H9 (cell line): ENCODE measurements around the gene DGKB. TPM values are rescaled to one million over a fixed set of nuclear protein-coding genes. Genes with fewer than 3 reads are reported as not detected.

Source experiments
- DNase-seq: peaks from one replicate; pipeline ENCODE4 v3.0.0-alpha.2; 2017
- H2AFZ ChIP-seq: one replicate; pipeline ENCODE4 v1.6.1; 2013; ENCODE audit warnings: mild to moderate bottlenecking, low read length, control low read depth, moderate library complexity
- H2AK5ac ChIP-seq: 2 replicates; pipeline ENCODE4 v1.6.1; 2013; ENCODE audit warnings: low read length, control low read depth, mixed read lengths; ENCODE audit not compliant: insufficient read length
- H2BK120ac ChIP-seq: one replicate; pipeline ENCODE4 v1.6.1; 2013; ENCODE audit warnings: low read depth, mild to moderate bottlenecking, low read length, control low read depth, inconsistent platforms; ENCODE audit not compliant: poor library complexity, severe bottlenecking
- H2BK12ac ChIP-seq: 2 replicates; pipeline ENCODE4 v1.6.1; 2013; ENCODE audit warnings: low read length, control low read depth, mixed read lengths, low read depth; ENCODE audit not compliant: insufficient read length
- H2BK15ac ChIP-seq: 2 replicates; pipeline ENCODE4 v1.6.1; 2013; ENCODE audit warnings: low read depth, low read length, control low read depth
- H2BK20ac ChIP-seq: one replicate; pipeline ENCODE4 v1.6.1; 2013; ENCODE audit warnings: low read depth, mild to moderate bottlenecking, low read length, control low read depth, inconsistent platforms; ENCODE audit not compliant: poor library complexity, severe bottlenecking
- H2BK5ac ChIP-seq: 2 replicates; pipeline ENCODE4 v1.6.1; 2013; ENCODE audit warnings: low read length, control low read depth, mixed read lengths; ENCODE audit not compliant: insufficient read length
- H3K14ac ChIP-seq: 2 replicates; pipeline ENCODE4 v1.6.1; 2013; ENCODE audit warnings: low read length, control low read depth; ENCODE audit not compliant: insufficient read depth
- H3K18ac ChIP-seq: 2 replicates; pipeline ENCODE4 v1.6.1; 2013; ENCODE audit warnings: low read depth, mild to moderate bottlenecking, mixed read lengths, low read length, control low read depth; ENCODE audit not compliant: insufficient read length
- H3K23ac ChIP-seq: 2 replicates; pipeline ENCODE4 v1.6.1; 2013; ENCODE audit warnings: low read length, control low read depth, mixed read lengths, low read depth; ENCODE audit not compliant: insufficient read length
- H3K23me2 ChIP-seq: 2 replicates; pipeline ENCODE4 v1.6.1; 2013; ENCODE audit warnings: low read depth, mild to moderate bottlenecking, mixed read lengths, low read length, control low read depth; ENCODE audit not compliant: insufficient read length, poor library complexity, severe bottlenecking
- H3K27ac ChIP-seq: 2 replicates; pipeline ENCODE4 v1.5.1; 2013; ENCODE audit warnings: low read length, control low read depth, mixed read lengths, low read depth; ENCODE audit not compliant: insufficient read length
- H3K27me3 ChIP-seq: 2 replicates; pipeline ENCODE4 v1.6.1; 2013; ENCODE audit warnings: low read length, control low read depth, inconsistent platforms; ENCODE audit not compliant: insufficient read depth
- H3K4ac ChIP-seq: 2 replicates; pipeline ENCODE4 v1.6.1; 2013; ENCODE audit warnings: low read depth, mild to moderate bottlenecking, control low read depth, inconsistent platforms, low read length, moderate library complexity
- H3K4me1 ChIP-seq: 2 replicates; pipeline ENCODE4 v1.6.1; 2013; ENCODE audit warnings: low read length, control low read depth, inconsistent platforms; ENCODE audit not compliant: insufficient read depth
- H3K4me2 ChIP-seq: 2 replicates; pipeline ENCODE4 v1.6.1; 2013; ENCODE audit warnings: low read length, control low read depth, mixed read lengths; ENCODE audit not compliant: insufficient read length, insufficient read depth
- H3K56ac ChIP-seq: 2 replicates; pipeline ENCODE4 v1.6.1; 2013; ENCODE audit warnings: low read depth, mild to moderate bottlenecking, mixed read lengths, low read length, control low read depth; ENCODE audit not compliant: insufficient read length
- H3K79me1 ChIP-seq: 2 replicates; pipeline ENCODE4 v1.6.1; 2013; ENCODE audit warnings: low read depth, mild to moderate bottlenecking, moderate library complexity, low read length, control low read depth, inconsistent platforms; ENCODE audit not compliant: insufficient read depth, poor library complexity, severe bottlenecking
- H3K79me2 ChIP-seq: 2 replicates; pipeline ENCODE4 v1.6.1; 2013; ENCODE audit warnings: low read length, control low read depth, inconsistent platforms; ENCODE audit not compliant: insufficient read depth
- H3K9ac ChIP-seq: 2 replicates; pipeline ENCODE4 v1.6.1; 2013; ENCODE audit warnings: low read length, control low read depth, mixed read lengths; ENCODE audit not compliant: insufficient read length; ENCODE audit errors: extremely low read depth
- H3K9me3 ChIP-seq: one replicate; pipeline ENCODE4 v1.6.1; 2013; ENCODE audit warnings: low read depth, low read length, inconsistent platforms; ENCODE audit not compliant: control insufficient read depth
- H3T11ph ChIP-seq: one replicate; pipeline ENCODE4 v1.6.1; 2013; ENCODE audit warnings: mild to moderate bottlenecking, low read length, control low read depth, inconsistent platforms
- H4K20me1 ChIP-seq: one replicate; pipeline ENCODE4 v1.6.1; 2013; ENCODE audit not compliant: control insufficient read depth, insufficient read length, insufficient read depth
- H4K5ac ChIP-seq: 2 replicates; pipeline ENCODE4 v1.6.1; 2013; ENCODE audit warnings: low read depth, mild to moderate bottlenecking, mixed read lengths, low read length, control low read depth; ENCODE audit not compliant: insufficient read length
- H4K8ac ChIP-seq: replicated peaks from 2 replicates; pipeline ENCODE4 v1.6.1; 2013; ENCODE audit warnings: low read length, control low read depth, mixed read lengths, low read depth; ENCODE audit not compliant: insufficient read length
- H4K91ac ChIP-seq: 2 replicates; pipeline ENCODE4 v1.6.1; 2013; ENCODE audit warnings: low read depth, mild to moderate bottlenecking, moderate library complexity, mixed read lengths, low read length, control low read depth; ENCODE audit not compliant: insufficient read length
- H3K27ac Mint-ChIP-seq, 3 experiments: 2 replicates in 2 of 3; 3 replicates in 1 of 3; pipeline ENCODE4 v1.8.0; 2020 to 2021; ENCODE audit warnings: mixed read lengths in 3 of 3, mild to moderate bottlenecking in 1 of 3, moderate library complexity in 1 of 3
- H3K27me3 Mint-ChIP-seq: 2 replicates; pipeline ENCODE4 v1.8.0; 2021; ENCODE audit warnings: low read depth, mild to moderate bottlenecking, moderate library complexity, mixed read lengths
- H3K36me3 Mint-ChIP-seq, 3 experiments: 2 replicates in 2 of 3; 3 replicates in 1 of 3; pipeline ENCODE4 v1.8.0; 2020 to 2021; ENCODE audit warnings: low read depth in 3 of 3, mixed read lengths in 3 of 3; ENCODE audit not compliant: insufficient read depth in 1 of 3
- H3K4me1 Mint-ChIP-seq, 2 experiments: 2 replicates each; pipeline ENCODE4 v1.8.0; 2020; ENCODE audit warnings: mixed read lengths in 2 of 2
- H3K4me3 Mint-ChIP-seq, 2 experiments: 2 replicates in 1 of 2; 3 replicates in 1 of 2; pipeline ENCODE4 v1.8.0; 2020 to 2021; ENCODE audit warnings: mild to moderate bottlenecking in 2 of 2, mixed read lengths in 2 of 2, moderate library complexity in 1 of 2
- H3K9me3 Mint-ChIP-seq, 2 experiments: 2 replicates in 1 of 2; 3 replicates in 1 of 2; pipeline ENCODE4 v1.8.0; 2020; ENCODE audit warnings: mild to moderate bottlenecking in 2 of 2, mixed read lengths in 2 of 2, moderate library complexity in 1 of 2
- CTCF ChIP-seq: fragments of 200-600 bp; sonication (generic); conservative IDR thresholded peaks from 3 replicates; pipeline ENCODE4 v1.8.0; 2021; ENCODE audit warnings: antibody characterized with exemption, mild to moderate bottlenecking
- WGBS: extraction: QIAGEN DNeasy Blood & Tissue Kit; methylation state at CpG from one replicate; pipeline ENCODE4 v1.1.7; 2013; ENCODE audit warnings: missing lambda C conversion rate, low lambda C conversion rate, mixed read lengths; ENCODE audit not compliant: insufficient read length; ENCODE audit errors: extremely low coverage; 5-methylcytosine and 5-hydroxymethylcytosine counted together
- total RNA-seq: library from RNA; stranded (reverse); gene quantifications from 2 replicates; pipeline ENCODE4 v1.2.1, GENCODE V29; 2021

DGKB gene
- total RNA-seq, 1 experiment from 2014 or later = 0.26 TPM

GRCh38 chr7:14196555-14196954, 706.0 kb downstream of the DGKB start:
- no peaks in the 10 kb centered on the region for H4K20me1 ChIP-seq
- H3K4me1 ChIP-seq = no peaks in the 10 kb centered on the region
- H2BK120ac ChIP-seq = no peak overlapping the region
- H3K4ac ChIP-seq = no peak overlapping the region
- peaks cover 0 to 4% (median 2%) of the 10 kb centered on the region in 3 experiments; a peak in 4 of 7 replicates for H3K36me3 Mint-ChIP-seq
- H3K4me1 Mint-ChIP-seq = peaks cover 4% of the 10 kb centered on the region in 2 experiments; a peak in 3 of 4 replicates
- H3K4me2 ChIP-seq = no peak overlapping the region
- H3K56ac ChIP-seq = no peak overlapping the region
- H3T11ph ChIP-seq = no peak overlapping the region
- no peaks in the 10 kb centered on the region for H3K27me3 Mint-ChIP-seq
- no peaks in the 10 kb centered on the region for H3K27me3 ChIP-seq
- no CpG with 5 or more reads among the region's 2 CpGs for WGBS
- no peaks in the 10 kb centered on the region for H3K23me2 ChIP-seq
- H3K27ac Mint-ChIP-seq = no peak overlapping the region
- H3K18ac ChIP-seq = no peak overlapping the region
- no peak for TF ChIP-seq CTCF
- H2AFZ ChIP-seq = no peak overlapping the region
- no peak overlapping the region for H2BK15ac ChIP-seq
- no peaks in the 10 kb centered on the region for H3K79me2 ChIP-seq
- peaks cover 3 to 11% of the 10 kb centered on the region in 2 experiments; a peak in 4 of 5 replicates for H3K9me3 Mint-ChIP-seq
- H2BK5ac ChIP-seq = no peak overlapping the region
- no peak for DNase-seq
- H3K79me1 ChIP-seq = no peaks in the 10 kb centered on the region
- H4K5ac ChIP-seq = no peak overlapping the region
- H3K14ac ChIP-seq = no peak overlapping the region
- no peak overlapping the region for H2AK5ac ChIP-seq
- no peak overlapping the region for H4K91ac ChIP-seq
- H3K4me3 Mint-ChIP-seq = no peak overlapping the region
- no peak overlapping the region for H2BK12ac ChIP-seq
- H4K8ac ChIP-seq = no peak overlapping the region
- H2BK20ac ChIP-seq = no peak overlapping the region
- no peak overlapping the region for H3K9ac ChIP-seq
- H3K9me3 ChIP-seq = no peaks in the 10 kb centered on the region
- H3K23ac ChIP-seq = no peak overlapping the region
- H3K27ac ChIP-seq = no peak overlapping the region
